OCI-LY1 (cell line): ENCODE data around the gene BTBD2.

ENCODE experiments used
- EZH2 ChIP-seq: fragments of 200-600 bp; sonication (generic), shearing (Covaris generic); IDR thresholded peaks from 2 replicates; pipeline ENCODE4 v1.8.0; 2017; ENCODE audit warnings: borderline replicate concordance, mixed run types, mild to moderate bottlenecking, antibody characterized with exemption, low read length, moderate library complexity, mixed read lengths
- TF ChIP-seq, protein P1 (sequence below): fragments of 200-600 bp; sonication (generic), shearing (Covaris generic); IDR thresholded peaks from 2 replicates; pipeline ENCODE4 v1.5.1; 2017; ENCODE audit warnings: mild to moderate bottlenecking, antibody characterized with exemption, low read length, moderate library complexity, mixed read lengths

DNA sequence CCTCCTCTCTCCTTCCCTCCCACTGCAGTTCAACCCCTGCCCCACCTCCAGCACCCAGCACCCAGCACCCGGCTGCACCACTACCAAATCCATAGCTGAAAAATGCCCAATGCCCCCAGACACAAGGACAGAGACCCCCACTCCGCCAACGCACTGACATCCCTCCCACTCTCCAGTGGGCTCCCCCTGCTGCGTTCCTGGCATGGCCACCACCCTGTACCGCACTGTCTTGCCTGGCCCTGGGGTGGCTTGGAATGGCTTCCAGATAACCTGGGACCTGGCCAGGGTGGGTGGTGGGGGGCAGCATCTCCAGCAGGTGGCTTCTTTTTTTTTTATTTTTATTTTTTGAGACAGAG is 41.3 kb upstream of the BTBD2 start:
- TF ChIP-seq, protein P1, sequence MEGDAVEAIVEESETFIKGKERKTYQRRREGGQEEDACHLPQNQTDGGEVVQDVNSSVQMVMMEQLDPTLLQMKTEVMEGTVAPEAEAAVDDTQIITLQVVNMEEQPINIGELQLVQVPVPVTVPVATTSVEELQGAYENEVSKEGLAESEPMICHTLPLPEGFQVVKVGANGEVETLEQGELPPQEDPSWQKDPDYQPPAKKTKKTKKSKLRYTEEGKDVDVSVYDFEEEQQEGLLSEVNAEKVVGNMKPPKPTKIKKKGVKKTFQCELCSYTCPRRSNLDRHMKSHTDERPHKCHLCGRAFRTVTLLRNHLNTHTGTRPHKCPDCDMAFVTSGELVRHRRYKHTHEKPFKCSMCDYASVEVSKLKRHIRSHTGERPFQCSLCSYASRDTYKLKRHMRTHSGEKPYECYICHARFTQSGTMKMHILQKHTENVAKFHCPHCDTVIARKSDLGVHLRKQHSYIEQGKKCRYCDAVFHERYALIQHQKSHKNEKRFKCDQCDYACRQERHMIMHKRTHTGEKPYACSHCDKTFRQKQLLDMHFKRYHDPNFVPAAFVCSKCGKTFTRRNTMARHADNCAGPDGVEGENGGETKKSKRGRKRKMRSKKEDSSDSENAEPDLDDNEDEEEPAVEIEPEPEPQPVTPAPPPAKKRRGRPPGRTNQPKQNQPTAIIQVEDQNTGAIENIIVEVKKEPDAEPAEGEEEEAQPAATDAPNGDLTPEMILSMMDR, result no peak
- TF ChIP-seq EZH2, result no peak
